Bronchus fibroblast of lung (primary cell): ENCODE results near the gene CDC42EP5. TPM values are rescaled to one million over a fixed set of nuclear protein-coding genes. Genes with fewer than 3 reads are reported as not detected.

ENCODE experiments used
- total RNA-seq: library from RNA; depleted of rRNA; stranded (reverse); fragments of >200 nt; gene quantifications from 2 replicates; pipeline ENCODE4 v1.2.3, GENCODE V29; 2015

Gene CDC42EP5, protein sequence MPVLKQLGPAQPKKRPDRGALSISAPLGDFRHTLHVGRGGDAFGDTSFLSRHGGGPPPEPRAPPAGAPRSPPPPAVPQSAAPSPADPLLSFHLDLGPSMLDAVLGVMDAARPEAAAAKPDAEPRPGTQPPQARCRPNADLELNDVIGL
- 26.5 and 30.4 TPM in 2 replicates for total RNA-seq

GRCh38 chr19:54473071-54473891 lies at the start of gene CDC42EP5:
Gene CDC42EP5 (minus strand): TSS chr19:54473296. CDS start chr19:54465547, 7,749 bp downstream.

DNA sequence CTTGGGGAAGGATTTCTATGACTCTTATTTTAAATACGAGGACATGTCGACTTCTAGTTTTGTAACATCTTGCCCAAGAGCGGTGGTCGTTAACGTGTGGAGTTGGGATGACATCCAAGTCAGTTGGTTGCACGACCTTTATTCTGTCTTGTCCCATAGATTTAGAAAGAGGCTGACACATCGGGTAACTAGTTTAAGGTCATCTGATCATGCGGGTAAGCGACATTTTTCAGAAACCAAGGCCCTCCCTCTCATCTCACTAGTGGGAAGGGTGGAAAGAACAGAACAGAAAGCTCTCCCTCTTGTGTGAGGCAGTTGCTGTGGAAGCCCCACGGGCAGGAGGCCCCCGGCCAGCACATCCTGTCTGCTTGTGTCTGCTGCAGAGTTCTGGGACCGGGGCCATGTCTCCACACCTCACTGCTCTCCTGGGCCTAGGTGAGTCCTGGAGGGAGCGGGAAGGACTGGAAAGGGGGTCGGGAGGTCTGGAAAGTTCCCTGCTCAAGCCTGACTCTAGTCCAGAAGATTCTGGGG lies 29.5 kb upstream of the CDC42EP5 start, which contains the start of gene LAIR2:
Gene LAIR2, plus strand, starts transcription at position 314 of the 531 bp plus-strand sequence. Its CDS starts 88 bp downstream, at position 402.

DNA sequence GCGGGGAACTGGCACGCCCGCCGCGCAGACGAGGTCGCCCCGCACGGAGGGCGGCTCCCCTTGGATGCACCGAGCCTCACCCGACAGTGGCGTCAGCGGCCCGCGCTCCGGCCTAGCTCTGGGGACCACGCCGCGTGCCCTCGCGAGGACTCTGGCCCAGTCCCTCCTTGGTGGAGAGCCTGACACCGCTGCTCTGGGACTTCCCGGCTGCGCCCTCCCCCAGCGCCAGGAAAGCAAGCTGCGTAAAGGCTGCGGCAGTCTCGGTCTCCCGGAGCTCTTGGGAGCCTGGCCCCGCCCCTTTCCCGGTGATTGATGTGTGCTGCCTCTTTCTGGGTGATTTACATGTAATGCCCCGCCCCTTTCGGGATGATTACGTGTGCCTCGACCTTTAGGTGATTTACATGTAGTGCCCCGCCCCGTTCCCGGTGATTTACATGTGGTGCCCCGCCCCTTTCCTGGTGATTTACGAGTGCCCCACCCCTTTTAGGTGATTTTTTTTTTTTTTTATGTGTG lies 9.5 kb downstream of the CDC42EP5 start, which contains the start of gene LENG9:
Gene LENG9, minus strand, starts transcription at position 248 of the 513 bp plus-strand sequence. CDS start 252 bp downstream, outside the sequence.

GRCh38 chr19:54448774-54449700 lies 24.1 kb downstream of the CDC42EP5 start, which contains the start of gene LENG8:
Gene LENG8 (plus strand): TSS chr19:54449199. CDS start chr19:54451345, 2,146 bp downstream.

GRCh38 chr19:54415208-54415900 lies 57.7 kb downstream of the CDC42EP5 start, which contains the start of gene TTYH1:
Gene TTYH1 (plus strand): TSS chr19:54415464. CDS start chr19:54415553, 89 bp downstream.

Other genes starting within 250 kb of the CDC42EP5 start
- not detected in 2 replicates for gene LILRA6, start 230.5 kb downstream of the CDC42EP5 start, total RNA-seq
- gene LILRB5, start 216.0 kb downstream of the CDC42EP5 start, total RNA-seq, result not detected in 2 replicates
- not detected in 2 replicates for gene LILRB2, start 192.2 kb downstream of the CDC42EP5 start, total RNA-seq
- gene LILRA5, start 160.1 kb downstream of the CDC42EP5 start, total RNA-seq, result not detected in 2 replicates
- not detected in 2 replicates for gene LILRA4, start 134.1 kb downstream of the CDC42EP5 start, total RNA-seq
- gene LAIR1, start 108.4 kb downstream of the CDC42EP5 start, total RNA-seq, result not detected in 2 replicates
- not detected in 2 replicates for gene TTYH1, start 57.8 kb downstream of the CDC42EP5 start, total RNA-seq
- gene LENG8, start 24.1 kb downstream of the CDC42EP5 start, total RNA-seq, result 30.9 and 31.1 TPM in 2 replicates
- 5.1 and 5.5 TPM in 2 replicates for gene LENG9, start 9.5 kb downstream of the CDC42EP5 start, total RNA-seq
- gene LAIR2, start 29.5 kb upstream of the CDC42EP5 start, total RNA-seq, result not detected in 2 replicates
- gene LILRA2, start 100.5 kb upstream of the CDC42EP5 start, total RNA-seq, result not detected in 2 replicates
- gene LILRA1, start 120.3 kb upstream of the CDC42EP5 start, total RNA-seq, result not detected in 2 replicates
- gene LILRB1, start 157.2 kb upstream of the CDC42EP5 start, total RNA-seq, result not detected in 2 replicates
- not detected in 2 replicates for gene LILRB4, start 189.7 kb upstream of the CDC42EP5 start, total RNA-seq